Measurements from ENCODE around the gene CD55. TPM values are rescaled to one million over a fixed set of nuclear protein-coding genes. Genes with fewer than 3 reads are reported as not detected.
A peak's percentile ranks its signal among the peaks of the same experiment; 100 is the strongest.

Gene CD55
- total RNA-seq, 2 experiments from 2014 or later, result 100 to 102 TPM

DNA sequence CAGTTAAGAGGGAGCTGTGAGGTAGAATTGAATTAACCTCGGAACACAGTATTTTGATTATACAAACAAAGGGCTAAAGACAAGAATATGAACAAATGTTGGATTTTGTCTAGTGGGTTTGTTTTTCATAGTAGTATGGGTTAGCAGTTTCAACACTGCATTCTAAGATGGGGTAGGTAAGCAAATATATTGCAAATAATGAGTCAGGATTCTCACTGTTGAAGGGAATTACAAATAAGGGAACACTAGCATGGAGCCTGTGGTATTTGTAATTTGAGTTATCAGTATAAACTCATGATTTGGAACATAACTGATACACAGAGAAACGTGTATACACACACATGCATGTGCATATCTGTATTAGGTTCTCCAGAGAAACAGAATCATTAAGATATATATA is 44.5 kb downstream of the CD55 start:
- ATAC-seq (no peak), DNase-seq (no peak)
- Mint-ChIP-seq H3K4me1 (ENCODE audit: low read depth) (peaks cover 6% of the 10 kb centered on the region), H3K36me3 (ENCODE audit: low read depth) (peaks cover 16% of the 10 kb centered on the region), H3K4me3 (no peak overlapping the region), H3K9me3 (no peaks in the 10 kb centered on the region), H3K27ac (no peak overlapping the region), H3K27me3 (no peaks in the 10 kb centered on the region)
- intact Hi-C loops (cut with micrococcal nuclease), result no loop called here
- CTCF ChIA-PET, result interaction anchor here (1.7 kb wide), 1 partner anchor 39 kb away, joined by 3 read pairs; no protein-coding TSS in a partner anchor
- TF ChIP-seq, protein P1, sequence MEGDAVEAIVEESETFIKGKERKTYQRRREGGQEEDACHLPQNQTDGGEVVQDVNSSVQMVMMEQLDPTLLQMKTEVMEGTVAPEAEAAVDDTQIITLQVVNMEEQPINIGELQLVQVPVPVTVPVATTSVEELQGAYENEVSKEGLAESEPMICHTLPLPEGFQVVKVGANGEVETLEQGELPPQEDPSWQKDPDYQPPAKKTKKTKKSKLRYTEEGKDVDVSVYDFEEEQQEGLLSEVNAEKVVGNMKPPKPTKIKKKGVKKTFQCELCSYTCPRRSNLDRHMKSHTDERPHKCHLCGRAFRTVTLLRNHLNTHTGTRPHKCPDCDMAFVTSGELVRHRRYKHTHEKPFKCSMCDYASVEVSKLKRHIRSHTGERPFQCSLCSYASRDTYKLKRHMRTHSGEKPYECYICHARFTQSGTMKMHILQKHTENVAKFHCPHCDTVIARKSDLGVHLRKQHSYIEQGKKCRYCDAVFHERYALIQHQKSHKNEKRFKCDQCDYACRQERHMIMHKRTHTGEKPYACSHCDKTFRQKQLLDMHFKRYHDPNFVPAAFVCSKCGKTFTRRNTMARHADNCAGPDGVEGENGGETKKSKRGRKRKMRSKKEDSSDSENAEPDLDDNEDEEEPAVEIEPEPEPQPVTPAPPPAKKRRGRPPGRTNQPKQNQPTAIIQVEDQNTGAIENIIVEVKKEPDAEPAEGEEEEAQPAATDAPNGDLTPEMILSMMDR (IDR thresholded peaks at IDR 0.05), result no peak
- POLR2A ChIA-PET, result interaction anchor here (0.6 kb wide), 1 partner anchor 16 kb away, joined by 3 read pairs; no protein-coding TSS in a partner anchor

DNA sequence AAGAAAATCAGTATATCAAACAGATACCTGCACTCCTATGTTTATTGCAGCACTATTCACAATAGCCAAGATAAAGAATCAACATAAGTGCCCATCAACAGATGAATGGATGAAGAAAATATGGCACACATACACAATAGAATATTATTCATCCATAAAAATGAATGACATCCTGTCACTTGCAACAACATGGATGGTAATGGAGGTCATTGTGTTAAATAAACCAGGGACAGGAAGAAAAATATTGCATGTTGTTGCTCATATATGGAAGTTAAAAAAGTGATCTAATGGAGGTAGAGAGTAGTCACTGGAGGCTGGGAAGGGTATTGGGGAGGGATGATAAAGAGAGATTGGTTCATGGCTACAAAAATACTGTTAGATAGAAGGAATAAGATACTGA is 67.2 kb downstream of the CD55 start:
- intact Hi-C loops (cut with micrococcal nuclease), result no loop called here
- peak overlapping the region; percentile 68 for H3K27ac Mint-ChIP-seq
- ATAC-seq (no peak), DNase-seq (no peak)
- ChIA-PET POLR2A (no interaction called here), CTCF (interaction anchor here (1.2 kb wide), 1 partner anchor 52 kb away, joined by 3 read pairs; no protein-coding TSS in a partner anchor)
- TF ChIP-seq, protein P1 (IDR thresholded peaks at IDR 0.05), result no peak
- H3K4me3 Mint-ChIP-seq, result no peak overlapping the region
- peaks cover 18% of the 10 kb centered on the region for H3K4me1 Mint-ChIP-seq (ENCODE audit: low read depth)
- peaks cover 31% of the 10 kb centered on the region for H3K9me3 Mint-ChIP-seq
- H3K36me3 Mint-ChIP-seq (ENCODE audit: low read depth), result peaks cover 10% of the 10 kb centered on the region
- H3K27me3 Mint-ChIP-seq, result no peaks in the 10 kb centered on the region

DNA sequence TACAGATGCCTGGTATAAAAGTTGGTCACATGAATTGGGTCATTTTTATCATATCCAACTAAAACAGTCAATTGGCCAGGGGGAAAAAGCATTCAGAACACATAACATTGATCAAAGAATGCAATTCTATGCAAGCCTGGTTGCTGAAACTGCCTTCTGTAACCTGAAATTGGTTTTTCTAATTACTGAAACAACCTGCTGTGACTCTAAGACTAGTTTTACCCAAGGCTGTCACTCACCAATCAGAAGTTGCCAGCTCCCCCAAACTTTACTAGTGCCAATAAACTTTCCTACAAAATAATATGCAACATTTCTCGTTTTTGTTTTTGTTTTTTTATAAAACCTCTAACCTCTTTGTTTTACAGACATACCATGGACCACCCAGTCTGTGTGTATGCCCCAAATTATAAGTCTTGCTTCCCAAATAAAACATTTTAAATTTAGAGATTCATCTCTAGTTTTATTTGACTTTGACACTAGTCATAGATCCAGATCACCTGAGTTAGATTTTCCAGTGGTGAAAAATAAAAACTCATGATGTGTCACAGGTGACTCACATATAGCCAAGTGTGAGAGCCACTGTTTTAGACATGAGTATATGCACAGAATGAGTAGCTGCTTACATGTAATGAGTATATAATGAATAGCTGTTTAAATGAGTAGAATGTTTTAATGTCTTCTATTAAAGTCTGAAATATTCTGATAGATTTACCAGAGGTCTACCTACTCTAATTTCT is 68.4 kb downstream of the CD55 start:
- Mint-ChIP-seq H3K4me1 (ENCODE audit: low read depth) (peaks cover 18% of the 10 kb centered on the region), H3K36me3 (ENCODE audit: low read depth) (peaks cover 10% of the 10 kb centered on the region), H3K9me3 (peaks cover 23% of the 10 kb centered on the region), H3K4me3 (peak overlapping the region; percentile 37), H3K27ac (peak overlapping the region; percentile 83), H3K27me3 (no peaks in the 10 kb centered on the region)
- CTCF ChIA-PET, result interaction anchor here (1.2 to 1.3 kb wide), 4 partner anchors 15 to 306 kb away, joined by 3 read pairs; partner anchors contain the start of gene CR2
- TF ChIP-seq, protein P1 (IDR thresholded peaks at IDR 0.05), result no peak
- intact Hi-C loops (cut with micrococcal nuclease), result loop anchor here (2.0 kb wide), 1 partner anchor 53 kb away; no protein-coding TSS in a partner anchor
- POLR2A ChIA-PET, result interaction anchor here (0.6 to 0.7 kb wide), 2 partner anchors 34 to 301 kb away, joined by 3 read pairs; partner anchors contain the start of gene C4BPB
- DNase-seq (peak; percentile 33), ATAC-seq (peak; percentile 97)

DNA sequence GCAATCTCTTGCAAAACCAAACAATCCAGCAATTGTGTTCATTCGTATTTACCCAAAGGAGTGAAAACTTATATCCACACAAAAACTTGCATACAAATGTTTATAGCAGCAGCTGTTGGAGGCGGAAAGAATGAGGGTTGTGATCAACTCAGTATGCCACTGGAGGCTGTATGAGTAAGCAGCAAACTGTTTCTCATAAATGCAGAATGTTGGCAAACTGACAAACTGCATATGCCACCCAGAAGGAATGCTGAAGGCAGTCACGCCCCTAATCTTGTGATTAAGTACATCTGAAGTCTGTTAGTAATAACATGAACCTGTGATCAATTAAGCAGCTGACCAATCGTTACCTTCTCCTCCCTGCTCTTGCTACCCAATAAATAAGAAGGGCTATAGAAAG is 72.1 kb downstream of the CD55 start:
- peak; percentile 26 for DNase-seq
- Mint-ChIP-seq H3K27me3 (no peaks in the 10 kb centered on the region), H3K4me1 (ENCODE audit: low read depth) (peaks cover 22% of the 10 kb centered on the region), H3K27ac (no peak overlapping the region), H3K36me3 (ENCODE audit: low read depth) (peaks cover 3% of the 10 kb centered on the region), H3K9me3 (peaks cover 5% of the 10 kb centered on the region), H3K4me3 (no peak overlapping the region)
- intact Hi-C loops (cut with micrococcal nuclease), result no loop called here
- ChIA-PET POLR2A (interaction anchor here (1.3 kb wide), 2 partner anchors 19 to 60 kb away, joined by 3 read pairs; partner anchors contain the start of gene CR2), CTCF (interaction anchor here (1.0 kb wide), 1 partner anchor 8 kb away, joined by 3 read pairs; no protein-coding TSS in a partner anchor)
- TF ChIP-seq, protein P1 (IDR thresholded peaks at IDR 0.05), result no peak
- ATAC-seq, result no peak

Measured in activated CD8-positive, alpha-beta T cell treated with anti-CD3 and anti-CD28 coated beads for 36 hours (primary cell).